WERI-Rb-1 (cell line): ENCODE results near the gene FABP3.

Experiments used
- DNase-seq: peaks from one replicate; pipeline ENCODE4 v3.0.0-alpha.2; 2020
- H3K27ac ChIP-seq: fragments of 250-450 bp; sonication (Bioruptor Pico); 2 replicates; pipeline ENCODE4 v1.5.1; 2020; ENCODE audit warnings: mild to moderate bottlenecking, moderate library complexity
- H3K27me3 ChIP-seq: fragments of 250-450 bp; sonication (Bioruptor Pico); 2 replicates; pipeline ENCODE4 v1.5.1; 2021; ENCODE audit warnings: mild to moderate bottlenecking, low read depth, moderate library complexity; ENCODE audit not compliant: insufficient read depth, severe bottlenecking
- H3K36me3 ChIP-seq: fragments of 250-450 bp; sonication (Bioruptor Pico); 2 replicates; pipeline ENCODE4 v1.5.1; 2020; ENCODE audit warnings: mild to moderate bottlenecking, moderate library complexity
- H3K4me3 ChIP-seq: 2 replicates; pipeline ENCODE4 v1.5.1; 2011; ENCODE audit warnings: low read depth, mild to moderate bottlenecking, control low read depth, low read length
- H3K9me3 ChIP-seq: fragments of 250-450 bp; sonication (Bioruptor Pico); 2 replicates; pipeline ENCODE4 v1.5.1; 2021; ENCODE audit warnings: mild to moderate bottlenecking, moderate library complexity; ENCODE audit not compliant: severe bottlenecking
- TF ChIP-seq, protein P1 (sequence below): IDR thresholded peaks from 2 replicates; pipeline ENCODE4 v1.5.1; 2011; ENCODE audit warnings: low read depth, mild to moderate bottlenecking, control low read depth, inconsistent platforms, low read length

The FABP3 gene

DNA sequence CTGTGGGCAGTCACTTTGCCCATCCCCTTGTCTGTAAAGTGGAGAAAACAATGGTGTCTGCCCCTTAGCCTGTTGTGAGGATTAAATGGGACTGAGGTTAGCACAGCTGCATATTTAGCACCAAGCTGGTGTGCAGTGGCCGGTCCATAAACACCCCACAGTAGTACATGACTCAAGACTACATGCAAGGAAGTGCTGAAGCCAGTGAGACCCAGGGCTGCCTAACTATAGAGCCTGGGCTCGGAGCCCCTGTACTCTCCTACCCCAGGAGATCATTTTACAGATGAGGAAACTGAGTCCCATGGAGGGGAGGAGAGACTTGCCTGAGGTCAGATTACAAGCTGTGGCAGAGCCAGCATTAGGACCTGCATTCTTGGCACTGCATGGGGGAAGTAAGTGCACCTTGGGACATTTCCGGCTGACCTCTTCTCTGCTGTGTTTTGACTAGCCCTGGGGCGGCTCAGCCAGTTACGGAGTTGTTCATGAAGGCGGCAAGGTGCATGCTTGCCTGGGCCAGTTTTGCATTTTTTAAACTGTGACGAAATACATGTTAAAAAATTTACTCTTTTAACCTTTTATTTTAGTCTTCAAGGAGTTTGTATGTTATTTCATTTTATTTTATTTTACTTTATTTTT, 43.3 kb upstream of the FABP3 start:
- H3K4me3 ChIP-seq: no peak overlapping the region
- no peaks in the 10 kb centered on the region for H3K27me3 ChIP-seq
- no peaks in the 10 kb centered on the region for H3K36me3 ChIP-seq
- no peak for DNase-seq
- H3K9me3 ChIP-seq: no peaks in the 10 kb centered on the region
- TF ChIP-seq, protein P1, sequence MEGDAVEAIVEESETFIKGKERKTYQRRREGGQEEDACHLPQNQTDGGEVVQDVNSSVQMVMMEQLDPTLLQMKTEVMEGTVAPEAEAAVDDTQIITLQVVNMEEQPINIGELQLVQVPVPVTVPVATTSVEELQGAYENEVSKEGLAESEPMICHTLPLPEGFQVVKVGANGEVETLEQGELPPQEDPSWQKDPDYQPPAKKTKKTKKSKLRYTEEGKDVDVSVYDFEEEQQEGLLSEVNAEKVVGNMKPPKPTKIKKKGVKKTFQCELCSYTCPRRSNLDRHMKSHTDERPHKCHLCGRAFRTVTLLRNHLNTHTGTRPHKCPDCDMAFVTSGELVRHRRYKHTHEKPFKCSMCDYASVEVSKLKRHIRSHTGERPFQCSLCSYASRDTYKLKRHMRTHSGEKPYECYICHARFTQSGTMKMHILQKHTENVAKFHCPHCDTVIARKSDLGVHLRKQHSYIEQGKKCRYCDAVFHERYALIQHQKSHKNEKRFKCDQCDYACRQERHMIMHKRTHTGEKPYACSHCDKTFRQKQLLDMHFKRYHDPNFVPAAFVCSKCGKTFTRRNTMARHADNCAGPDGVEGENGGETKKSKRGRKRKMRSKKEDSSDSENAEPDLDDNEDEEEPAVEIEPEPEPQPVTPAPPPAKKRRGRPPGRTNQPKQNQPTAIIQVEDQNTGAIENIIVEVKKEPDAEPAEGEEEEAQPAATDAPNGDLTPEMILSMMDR: no peak
- no peak overlapping the region for H3K27ac ChIP-seq

DNA sequence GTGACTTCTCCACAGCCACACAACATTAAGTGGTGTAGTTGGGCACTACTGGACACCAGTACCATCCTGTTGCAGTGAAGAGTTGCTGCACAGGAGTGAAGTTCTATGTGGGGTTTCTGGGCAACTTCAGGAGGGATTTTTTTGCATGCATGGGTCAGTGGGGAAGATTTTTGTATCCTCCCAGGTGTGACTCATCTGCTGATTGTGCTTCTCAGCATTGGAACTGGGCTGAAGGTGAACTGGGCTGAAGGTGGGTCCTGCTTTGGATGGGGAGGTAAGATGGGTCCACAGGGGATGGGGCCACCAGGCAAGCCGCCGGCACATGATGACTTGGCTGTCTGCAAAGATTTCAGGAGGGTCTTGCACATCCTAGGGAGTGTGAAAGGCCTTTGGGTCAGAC, 42.8 kb upstream of the FABP3 start:
- Histone ChIP-seq H3K27me3 (no peaks in the 10 kb centered on the region), H3K36me3 (no peaks in the 10 kb centered on the region), H3K9me3 (no peaks in the 10 kb centered on the region), H3K27ac (no peak overlapping the region), H3K4me3 (no peak overlapping the region)
- no peak for DNase-seq
- TF ChIP-seq, protein P1: no peak

DNA sequence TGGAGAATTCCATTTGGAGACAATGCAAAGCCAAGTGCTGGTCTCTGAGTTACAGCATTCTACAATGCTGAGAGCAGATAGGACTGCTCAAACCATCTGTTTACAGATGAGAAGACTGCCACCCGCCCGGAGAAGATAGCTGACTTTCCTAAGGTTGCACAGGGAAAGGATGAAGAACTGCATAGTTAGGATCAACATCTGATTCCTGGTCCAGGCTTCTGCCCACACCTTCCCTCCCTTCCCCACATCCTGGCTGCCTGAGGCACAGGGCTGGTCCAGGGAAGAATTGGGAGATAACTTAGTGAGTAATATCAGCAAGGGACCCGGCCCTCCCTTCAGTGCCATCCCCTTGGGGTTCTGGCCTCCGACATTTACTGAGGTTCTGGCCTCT, 42.1 kb upstream of the FABP3 start:
- TF ChIP-seq, protein P1: no peak
- no peak for DNase-seq
- Histone ChIP-seq H3K4me3 (no peak overlapping the region), H3K9me3 (no peaks in the 10 kb centered on the region), H3K36me3 (no peaks in the 10 kb centered on the region), H3K27me3 (no peaks in the 10 kb centered on the region), H3K27ac (no peak overlapping the region)

DNA sequence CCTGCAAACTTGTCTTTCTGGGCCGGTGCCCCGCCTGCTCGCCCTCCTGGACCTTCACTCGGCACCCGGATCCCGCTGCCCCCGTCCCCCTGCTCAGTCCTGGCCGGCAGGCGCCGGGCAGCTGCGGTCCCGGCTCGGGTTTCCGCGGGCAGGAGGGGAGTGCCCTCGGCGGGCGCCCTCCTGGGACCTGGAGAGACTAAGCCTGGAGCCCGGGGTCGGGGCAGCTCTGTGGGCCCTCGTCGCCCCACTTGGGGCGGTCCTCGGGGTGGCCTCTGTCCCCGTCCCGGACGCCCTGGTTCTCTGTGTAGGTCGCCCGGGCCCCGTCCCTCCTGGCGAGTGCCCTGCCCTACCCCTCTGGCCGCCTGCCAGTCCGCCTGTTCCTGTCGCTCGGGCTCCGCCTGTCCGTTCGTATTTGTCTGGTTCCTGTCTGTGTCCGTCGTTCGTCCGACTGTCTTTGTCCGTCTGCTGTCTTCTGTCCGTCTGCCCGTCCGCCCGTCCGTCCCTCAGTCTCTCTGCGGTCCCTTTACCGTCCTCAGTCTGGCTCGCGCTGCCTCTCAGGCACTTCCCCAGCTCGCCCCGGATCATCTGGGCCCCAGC, 40.6 kb upstream of the FABP3 start:
- H3K36me3 ChIP-seq: no peaks in the 10 kb centered on the region
- peak; percentile 34 for DNase-seq
- TF ChIP-seq, protein P1: no peak
- no peaks in the 10 kb centered on the region for H3K9me3 ChIP-seq
- peak overlapping the region; percentile 73 for H3K4me3 ChIP-seq
- no peaks in the 10 kb centered on the region for H3K27me3 ChIP-seq
- H3K27ac ChIP-seq: peak overlapping the region; percentile 32

DNA sequence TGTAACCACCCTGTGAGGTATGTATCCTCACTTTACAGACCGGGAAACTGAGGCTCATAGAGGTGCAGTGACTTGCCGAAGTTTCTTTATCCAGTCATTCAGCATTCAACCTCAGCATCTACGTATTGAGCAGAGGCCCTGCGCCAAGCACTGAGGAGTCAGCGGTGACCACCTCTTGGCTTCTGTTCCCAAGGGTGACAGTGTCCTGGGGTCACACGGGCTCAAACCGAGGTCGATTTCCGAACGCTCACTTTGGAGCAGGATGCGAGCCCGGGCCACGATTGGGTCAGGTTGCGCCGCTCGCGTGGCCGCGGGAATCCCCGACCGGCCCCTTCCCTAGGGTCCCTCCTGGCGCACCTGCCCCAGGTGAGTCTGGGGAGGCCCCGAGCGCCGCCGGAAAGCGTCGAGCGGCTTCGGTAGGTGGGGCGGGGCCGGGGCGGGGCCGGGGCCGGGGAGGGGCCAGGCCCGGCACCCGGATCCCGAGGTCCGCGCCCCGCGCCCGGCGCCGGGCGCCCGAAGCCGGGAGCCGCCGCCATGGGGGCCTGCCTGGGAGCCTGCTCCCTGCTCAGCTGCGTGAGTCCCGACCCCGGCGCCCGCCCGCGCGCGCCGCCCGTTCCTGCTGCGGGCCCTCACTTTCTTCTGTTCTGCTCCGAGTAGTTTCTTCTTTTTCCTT, 40.0 kb upstream of the FABP3 start, which contains the start of gene SERINC2:
SERINC2 (plus strand) TSS at position 482 of the 673 bp plus-strand sequence; CDS start at position 535, 53 bp downstream.
- Histone ChIP-seq H3K4me3 (peak within 1 kb of the TSS; percentile 73), H3K27ac (peak within 1 kb of the TSS; percentile 32)

More for the DNA sequence above, 40.0 kb upstream of the FABP3 start, which contains the start of gene SERINC2:
- Histone ChIP-seq H3K36me3 (no peaks in the 10 kb centered on the region), H3K27me3 (no peaks in the 10 kb centered on the region), H3K9me3 (no peaks in the 10 kb centered on the region)
- DNase-seq: no peak
- TF ChIP-seq, protein P1: no peak
